Stimulated activated naive CD8-positive, alpha-beta T cell treated with anti-CD3 and anti-CD28 coated beads, Interleukin-15, Interleukin-2, amounts not matched to agents 100 ng/mL and 50 ng/mL, for 24 hours (primary cell): Measurements from ENCODE around the gene KREMEN1.
A peak's percentile ranks its signal among the peaks of the same experiment; 100 is the strongest.
"Not testable (repeated sequence)": the region's sequence is repeated elsewhere in the genome, so short reads cannot be mapped to it uniquely, and the experiment has no call there.

Experiments used
- H3K27ac Mint-ChIP-seq: one replicate; pipeline ENCODE4 v1.8.0; 2021; ENCODE audit warnings: mild to moderate bottlenecking, mixed read lengths
- H3K27me3 Mint-ChIP-seq: one replicate; pipeline ENCODE4 v1.8.0; 2021; ENCODE audit warnings: mixed read lengths
- H3K36me3 Mint-ChIP-seq: one replicate; pipeline ENCODE4 v1.8.0; 2021; ENCODE audit warnings: low read depth, mixed read lengths
- H3K4me1 Mint-ChIP-seq: one replicate; pipeline ENCODE4 v1.8.0; 2021; ENCODE audit warnings: low read depth, mixed read lengths
- H3K4me3 Mint-ChIP-seq: one replicate; pipeline ENCODE4 v1.8.0; 2021; ENCODE audit warnings: mild to moderate bottlenecking, mixed read lengths
- H3K9me3 Mint-ChIP-seq: one replicate; pipeline ENCODE4 v1.8.0; 2021; ENCODE audit warnings: mixed read lengths

Gene KREMEN1

DNA sequence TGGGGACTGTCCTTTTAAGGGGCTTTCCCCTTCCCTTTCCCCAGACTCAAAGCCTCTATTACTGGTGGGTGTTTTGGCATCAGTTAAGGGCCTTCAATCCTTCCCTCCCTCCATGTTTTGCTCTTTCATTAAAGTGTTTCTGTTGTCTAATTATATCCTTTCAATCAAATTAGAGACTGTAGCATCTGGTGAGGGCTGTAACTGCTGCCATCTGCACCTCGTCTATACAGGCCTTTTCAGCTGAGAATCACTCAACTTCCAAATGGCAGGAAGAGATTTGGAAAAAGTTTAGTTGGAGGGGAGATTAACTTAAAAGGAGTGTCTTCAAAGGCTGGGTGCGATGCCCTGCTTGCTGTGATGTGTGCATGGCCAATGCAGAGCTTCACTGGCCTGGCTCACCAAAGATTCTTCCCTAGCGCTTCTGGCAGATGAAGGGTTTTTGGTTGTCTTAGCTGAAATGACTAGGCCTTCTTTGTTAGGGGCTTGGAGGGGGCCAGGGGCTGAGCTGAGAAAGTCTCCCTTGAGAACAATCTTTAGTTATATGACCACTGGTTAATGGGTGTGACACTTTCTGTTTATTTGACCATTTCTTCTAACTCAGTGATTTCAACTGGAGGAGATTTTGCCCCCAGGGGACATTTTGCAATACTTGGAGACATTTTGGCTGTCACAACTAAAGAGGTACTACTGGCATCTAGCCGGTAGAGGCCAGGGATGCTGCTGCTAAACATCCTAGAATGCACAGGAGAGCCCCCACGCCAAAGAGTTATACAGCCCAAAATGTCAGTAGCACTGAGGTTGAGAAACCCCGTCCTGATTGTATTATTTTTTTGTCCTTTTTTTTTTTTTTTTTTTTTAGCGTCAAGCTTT is 7.5 kb downstream of the KREMEN1 start:
- no peaks in the 10 kb centered on the region for H3K36me3 Mint-ChIP-seq
- H3K4me3 Mint-ChIP-seq, result no peak overlapping the region
- no peaks in the 10 kb centered on the region for H3K9me3 Mint-ChIP-seq
- peaks cover 38% of the 10 kb centered on the region for H3K27me3 Mint-ChIP-seq
- H3K27ac Mint-ChIP-seq, result no peak overlapping the region
- no peaks in the 10 kb centered on the region for H3K4me1 Mint-ChIP-seq

DNA sequence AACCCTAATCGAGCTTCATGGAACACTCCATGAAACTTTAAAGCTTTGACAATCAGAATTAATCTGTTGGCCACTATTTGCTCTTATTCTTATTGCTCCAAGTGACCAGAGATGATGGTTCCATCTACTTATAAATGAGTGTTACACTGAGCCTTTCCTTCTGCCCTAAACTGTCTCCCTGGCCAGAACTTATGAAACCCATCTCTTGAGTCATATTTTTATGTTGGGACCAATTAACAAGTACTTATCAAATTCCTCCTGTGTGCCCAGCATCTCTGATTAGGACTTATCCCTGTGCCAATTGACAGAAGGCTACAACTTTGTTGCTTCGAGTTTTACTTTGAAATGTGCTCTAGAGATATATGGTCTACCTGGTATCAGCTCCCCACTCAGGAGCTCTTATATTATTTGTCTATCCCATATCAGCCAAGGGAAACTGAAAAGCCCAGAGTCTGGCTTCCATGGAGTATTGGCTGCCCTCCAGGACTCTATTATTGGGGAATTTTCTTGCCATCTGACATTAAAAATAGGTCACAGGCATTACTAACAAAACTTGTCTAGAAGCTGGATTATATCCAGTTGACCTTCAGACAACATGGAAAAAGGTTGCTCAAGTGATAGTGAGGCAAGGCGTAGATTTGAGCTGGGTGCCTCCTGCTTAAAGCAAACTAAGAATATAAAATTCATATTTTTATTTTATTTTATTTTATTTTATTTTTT is 8.8 kb downstream of the KREMEN1 start:
- Mint-ChIP-seq H3K27ac (no peak overlapping the region), H3K4me3 (no peak overlapping the region), H3K9me3 (no peaks in the 10 kb centered on the region), H3K27me3 (peaks cover 28% of the 10 kb centered on the region), H3K4me1 (no peaks in the 10 kb centered on the region), H3K36me3 (no peaks in the 10 kb centered on the region)

DNA sequence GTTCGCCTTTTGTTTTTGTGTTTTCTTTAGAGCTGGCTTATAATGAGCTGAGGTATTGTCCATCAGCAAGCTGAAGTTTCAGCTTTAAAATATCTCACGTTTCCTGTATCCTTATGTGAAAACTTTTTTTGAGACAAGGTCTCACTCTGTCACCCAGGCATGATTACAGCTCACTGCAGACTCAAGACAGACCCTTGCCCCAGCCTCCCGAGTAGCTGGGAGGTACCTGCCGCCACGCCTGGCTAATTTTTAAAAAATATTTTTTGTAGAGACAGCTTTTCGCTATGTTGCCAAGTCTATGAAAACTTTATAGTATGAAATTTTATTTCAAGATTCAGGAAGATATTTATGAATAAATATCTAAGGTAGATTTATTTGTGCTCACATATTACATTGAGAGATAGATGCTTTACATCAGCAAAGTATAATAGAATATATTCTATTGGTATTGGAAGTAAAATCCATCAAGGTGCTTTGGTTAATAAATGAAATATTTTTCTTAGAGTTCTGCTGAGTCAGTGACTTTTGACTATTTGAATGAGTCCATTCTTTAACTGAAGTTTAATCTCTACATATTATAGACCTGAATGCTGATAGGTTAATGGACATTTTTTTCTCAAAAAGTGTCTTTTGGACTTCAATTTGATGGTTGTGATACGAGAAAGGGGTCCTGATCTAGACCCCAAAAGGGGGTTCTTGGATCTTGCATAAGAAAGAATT is 10.2 kb downstream of the KREMEN1 start:
- H3K9me3 Mint-ChIP-seq, result no peaks in the 10 kb centered on the region
- no peaks in the 10 kb centered on the region for H3K36me3 Mint-ChIP-seq
- H3K27me3 Mint-ChIP-seq, result peaks cover 17% of the 10 kb centered on the region
- H3K4me3 Mint-ChIP-seq, result no peak overlapping the region
- no peaks in the 10 kb centered on the region for H3K4me1 Mint-ChIP-seq
- no peak overlapping the region for H3K27ac Mint-ChIP-seq

DNA sequence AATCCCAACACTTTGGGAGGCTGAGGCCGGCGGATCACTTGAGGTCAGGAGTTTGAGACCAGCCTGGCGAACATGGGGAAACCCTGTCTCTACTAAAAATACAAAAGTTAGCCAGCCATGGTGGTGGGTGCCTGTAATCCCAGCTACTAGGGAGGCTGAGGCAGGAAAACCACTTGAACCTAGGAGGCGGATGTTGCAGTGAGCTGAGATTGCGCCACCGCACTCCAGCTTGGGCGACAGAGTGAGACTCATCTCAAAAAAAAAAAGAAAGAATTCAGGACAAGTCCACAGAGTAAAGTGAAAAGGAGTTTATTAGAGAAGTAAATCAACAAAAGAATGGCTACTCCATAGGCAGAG is 10.7 kb downstream of the KREMEN1 start:
- not testable (repeated sequence) for H3K9me3 Mint-ChIP-seq, H3K4me1 Mint-ChIP-seq, H3K4me3 Mint-ChIP-seq, H3K36me3 Mint-ChIP-seq, H3K27ac Mint-ChIP-seq
- peaks cover 12% of the 10 kb centered on the region for H3K27me3 Mint-ChIP-seq

GRCh38 chr22:29083933-29084591 is 11.2 kb downstream of the KREMEN1 start:
- Mint-ChIP-seq H3K9me3 (no peaks in the 10 kb centered on the region), H3K27me3 (peaks cover 11% of the 10 kb centered on the region), H3K4me1 (no peaks in the 10 kb centered on the region), H3K4me3 (no peak overlapping the region), H3K36me3 (no peaks in the 10 kb centered on the region), H3K27ac (peak overlapping the region; percentile 16)

- Mint-ChIP-seq H3K36me3 (no peaks in the 10 kb centered on the region), H3K9me3 (no peaks in the 10 kb centered on the region), H3K4me3 (no peak overlapping the region), H3K27ac (no peak overlapping the region), H3K4me1 (no peaks in the 10 kb centered on the region), H3K27me3 (peaks cover 21% of the 10 kb centered on the region)
Measured at GRCh38 chr22:29087012-29087411, 14.2 kb downstream of the KREMEN1 start.

DNA sequence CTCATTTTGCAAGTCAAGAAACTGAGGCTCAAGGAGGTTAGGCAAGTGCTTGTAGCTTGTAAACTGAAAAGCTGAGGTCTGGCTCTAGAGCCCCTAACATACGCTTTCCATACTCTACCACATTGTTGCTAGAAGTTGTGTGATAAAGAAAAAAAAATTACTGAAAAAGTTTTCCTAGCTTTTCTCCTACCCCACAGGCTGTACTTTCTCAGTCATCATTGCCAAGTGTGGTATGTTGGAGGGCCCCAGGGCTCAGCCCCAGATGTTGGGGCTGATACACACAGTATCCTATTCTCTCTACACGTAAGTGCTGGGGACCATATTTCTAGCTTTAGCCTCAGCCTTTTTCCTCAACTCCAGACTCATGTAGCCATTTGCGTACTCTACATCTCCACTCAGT is 16.0 kb downstream of the KREMEN1 start:
- H3K4me3 Mint-ChIP-seq, result no peak overlapping the region
- no peaks in the 10 kb centered on the region for H3K9me3 Mint-ChIP-seq
- no peaks in the 10 kb centered on the region for H3K4me1 Mint-ChIP-seq
- peaks cover 22% of the 10 kb centered on the region for H3K27me3 Mint-ChIP-seq
- no peaks in the 10 kb centered on the region for H3K36me3 Mint-ChIP-seq
- no peak overlapping the region for H3K27ac Mint-ChIP-seq

- H3K36me3 Mint-ChIP-seq, result no peaks in the 10 kb centered on the region
- H3K27ac Mint-ChIP-seq, result no peak overlapping the region
- H3K27me3 Mint-ChIP-seq, result peaks cover 22% of the 10 kb centered on the region
- H3K4me1 Mint-ChIP-seq, result no peaks in the 10 kb centered on the region
- H3K4me3 Mint-ChIP-seq, result no peak overlapping the region
- H3K9me3 Mint-ChIP-seq, result no peaks in the 10 kb centered on the region
Measured at GRCh38 chr22:29089507-29089906, 16.7 kb downstream of the KREMEN1 start.

DNA sequence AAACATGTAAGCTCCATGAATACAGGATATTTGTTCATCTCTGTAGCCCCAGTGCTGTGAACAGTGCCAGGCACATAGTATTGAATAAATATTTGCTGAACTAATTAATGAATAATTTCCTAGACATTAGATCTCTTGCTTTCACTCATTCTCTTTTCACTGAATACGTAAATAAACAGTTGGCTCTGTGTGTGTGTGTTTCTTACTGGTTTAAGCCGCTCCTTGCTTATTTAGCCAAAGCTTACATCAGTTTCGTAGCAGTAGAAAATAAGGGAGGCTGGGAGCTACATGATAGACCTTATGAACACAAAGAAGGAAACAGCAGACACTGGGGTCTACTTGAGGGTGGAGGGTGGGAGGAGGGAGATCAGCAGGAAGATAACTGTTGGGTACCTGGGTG is 17.2 kb downstream of the KREMEN1 start:
- Mint-ChIP-seq H3K36me3 (no peaks in the 10 kb centered on the region), H3K27ac (no peak overlapping the region), H3K9me3 (no peaks in the 10 kb centered on the region), H3K4me1 (no peaks in the 10 kb centered on the region), H3K27me3 (peaks cover 22% of the 10 kb centered on the region), H3K4me3 (no peak overlapping the region)

DNA sequence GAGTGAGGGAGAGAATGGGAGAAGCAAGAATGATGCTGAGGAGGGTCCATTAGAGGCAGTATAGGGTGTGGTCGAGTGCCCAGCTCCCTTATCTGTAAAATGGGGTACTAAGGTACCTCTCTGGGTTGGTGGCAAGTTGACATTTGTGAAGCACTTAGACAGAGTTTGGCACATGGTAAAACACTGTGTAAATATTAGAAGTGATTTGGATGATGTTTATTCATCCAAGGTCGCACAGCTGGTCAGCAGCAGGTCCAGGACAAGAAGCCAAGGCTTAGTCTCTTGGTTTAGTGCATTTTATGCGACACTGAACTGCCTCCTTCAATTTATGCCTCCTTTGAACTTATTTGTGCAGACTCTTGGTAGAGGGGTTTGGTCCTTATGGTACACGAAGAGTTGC is 19.4 kb downstream of the KREMEN1 start:
- H3K4me3 Mint-ChIP-seq, result no peak overlapping the region
- peaks cover 22% of the 10 kb centered on the region for H3K27me3 Mint-ChIP-seq
- H3K4me1 Mint-ChIP-seq, result no peaks in the 10 kb centered on the region
- H3K36me3 Mint-ChIP-seq, result no peaks in the 10 kb centered on the region
- no peak overlapping the region for H3K27ac Mint-ChIP-seq
- no peaks in the 10 kb centered on the region for H3K9me3 Mint-ChIP-seq

DNA sequence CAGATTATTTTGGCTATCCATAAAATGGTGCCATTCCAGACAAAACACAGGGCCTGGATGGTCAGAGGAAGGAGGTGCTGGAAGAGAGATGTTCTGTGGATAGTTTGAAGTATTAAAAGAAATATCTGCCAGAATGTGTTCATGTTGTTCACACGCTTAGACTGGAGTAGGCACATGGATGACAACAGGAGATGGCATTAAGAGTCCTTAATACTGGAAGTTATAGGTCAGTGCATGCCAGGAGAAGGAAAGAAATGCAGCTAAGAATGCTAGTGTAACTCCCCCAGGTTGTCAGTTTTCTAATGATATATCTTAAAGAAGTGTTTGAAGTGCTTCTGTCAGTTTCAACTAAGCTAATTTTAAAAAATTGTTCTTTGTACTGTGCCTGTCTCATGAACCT is 20.2 kb downstream of the KREMEN1 start:
- Mint-ChIP-seq H3K4me3 (no peak overlapping the region), H3K9me3 (no peaks in the 10 kb centered on the region), H3K36me3 (no peaks in the 10 kb centered on the region), H3K27me3 (peaks cover 22% of the 10 kb centered on the region), H3K27ac (no peak overlapping the region), H3K4me1 (no peaks in the 10 kb centered on the region)

GRCh38 chr22:29093501-29094300 is 20.9 kb downstream of the KREMEN1 start:
- H3K4me3 Mint-ChIP-seq, result no peak overlapping the region
- H3K27ac Mint-ChIP-seq, result no peak overlapping the region
- H3K4me1 Mint-ChIP-seq, result no peaks in the 10 kb centered on the region
- no peaks in the 10 kb centered on the region for H3K36me3 Mint-ChIP-seq
- peaks cover 21% of the 10 kb centered on the region for H3K27me3 Mint-ChIP-seq
- H3K9me3 Mint-ChIP-seq, result no peaks in the 10 kb centered on the region

DNA sequence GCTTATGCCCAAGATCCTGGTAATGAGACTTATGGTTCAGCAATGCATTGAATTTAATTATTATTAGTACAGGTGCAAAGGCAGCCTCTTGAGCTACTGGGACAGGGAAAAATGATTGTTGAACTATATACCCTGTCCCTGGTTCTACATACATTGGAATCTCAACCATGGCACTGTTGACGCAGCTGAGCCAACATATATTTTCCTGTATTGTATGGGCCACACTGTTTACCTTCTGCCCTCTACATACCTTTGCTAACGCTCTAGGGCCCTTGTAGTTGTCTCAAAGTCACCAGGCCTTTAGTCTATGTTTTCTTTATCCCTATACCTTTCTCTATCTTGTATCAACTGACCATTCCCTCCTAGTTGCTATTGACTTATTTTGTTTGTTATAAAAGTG is 22.6 kb downstream of the KREMEN1 start:
- Mint-ChIP-seq H3K4me1 (no peaks in the 10 kb centered on the region), H3K9me3 (no peaks in the 10 kb centered on the region), H3K27ac (no peak overlapping the region), H3K4me3 (no peak overlapping the region), H3K27me3 (peaks cover 6% of the 10 kb centered on the region), H3K36me3 (no peaks in the 10 kb centered on the region)
